ENCODE data around the gene PHACTR1. TPM values are rescaled to one million over a fixed set of nuclear protein-coding genes. Genes with fewer than 3 reads are reported as not detected.
A peak's percentile ranks its signal among the peaks of the same experiment; 100 is the strongest.

The PHACTR1 gene
- total RNA-seq, 1 donor from 2014 or later: 72.8 TPM

DNA sequence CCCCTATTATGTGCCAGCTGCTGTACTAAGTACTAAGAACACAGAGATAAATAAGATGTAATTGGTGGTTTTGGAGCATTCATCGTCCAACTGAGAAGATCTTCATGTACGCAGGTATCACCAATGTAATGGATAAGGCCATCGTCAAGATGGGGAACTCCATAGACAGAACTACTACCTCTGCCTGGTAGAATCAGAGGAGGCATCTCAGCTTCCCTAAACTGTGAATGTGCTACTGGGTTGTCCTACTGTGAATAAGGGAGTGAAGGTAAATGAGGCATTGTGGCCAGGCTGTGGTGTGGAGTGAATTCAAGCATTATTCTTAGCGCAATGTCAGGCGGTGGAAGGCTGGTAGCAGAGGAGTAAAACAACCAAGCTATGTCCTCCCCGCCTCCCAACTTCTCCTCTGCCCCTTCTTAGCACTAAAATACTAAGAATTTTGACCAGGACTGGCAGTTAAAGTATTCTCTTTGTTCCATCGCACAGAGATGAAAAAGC, 543.6 kb downstream of the PHACTR1 start:
- DNase-seq: no peak
- no peak for ATAC-seq
- no peaks in the 10 kb centered on the region for H3K4me1 ChIP-seq
- H3K27me3 ChIP-seq: no peaks in the 10 kb centered on the region
- no peak overlapping the region for H3K27ac ChIP-seq
- intact Hi-C loops (cut with DNase I): no loop called here
- H3K9me3 ChIP-seq: no peaks in the 10 kb centered on the region
- TF ChIP-seq, protein P1, sequence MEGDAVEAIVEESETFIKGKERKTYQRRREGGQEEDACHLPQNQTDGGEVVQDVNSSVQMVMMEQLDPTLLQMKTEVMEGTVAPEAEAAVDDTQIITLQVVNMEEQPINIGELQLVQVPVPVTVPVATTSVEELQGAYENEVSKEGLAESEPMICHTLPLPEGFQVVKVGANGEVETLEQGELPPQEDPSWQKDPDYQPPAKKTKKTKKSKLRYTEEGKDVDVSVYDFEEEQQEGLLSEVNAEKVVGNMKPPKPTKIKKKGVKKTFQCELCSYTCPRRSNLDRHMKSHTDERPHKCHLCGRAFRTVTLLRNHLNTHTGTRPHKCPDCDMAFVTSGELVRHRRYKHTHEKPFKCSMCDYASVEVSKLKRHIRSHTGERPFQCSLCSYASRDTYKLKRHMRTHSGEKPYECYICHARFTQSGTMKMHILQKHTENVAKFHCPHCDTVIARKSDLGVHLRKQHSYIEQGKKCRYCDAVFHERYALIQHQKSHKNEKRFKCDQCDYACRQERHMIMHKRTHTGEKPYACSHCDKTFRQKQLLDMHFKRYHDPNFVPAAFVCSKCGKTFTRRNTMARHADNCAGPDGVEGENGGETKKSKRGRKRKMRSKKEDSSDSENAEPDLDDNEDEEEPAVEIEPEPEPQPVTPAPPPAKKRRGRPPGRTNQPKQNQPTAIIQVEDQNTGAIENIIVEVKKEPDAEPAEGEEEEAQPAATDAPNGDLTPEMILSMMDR (IDR thresholded peaks at IDR 0.05): no peak
- H3K4me3 ChIP-seq: no peak overlapping the region
- H3K36me3 ChIP-seq: no peaks in the 10 kb centered on the region

DNA sequence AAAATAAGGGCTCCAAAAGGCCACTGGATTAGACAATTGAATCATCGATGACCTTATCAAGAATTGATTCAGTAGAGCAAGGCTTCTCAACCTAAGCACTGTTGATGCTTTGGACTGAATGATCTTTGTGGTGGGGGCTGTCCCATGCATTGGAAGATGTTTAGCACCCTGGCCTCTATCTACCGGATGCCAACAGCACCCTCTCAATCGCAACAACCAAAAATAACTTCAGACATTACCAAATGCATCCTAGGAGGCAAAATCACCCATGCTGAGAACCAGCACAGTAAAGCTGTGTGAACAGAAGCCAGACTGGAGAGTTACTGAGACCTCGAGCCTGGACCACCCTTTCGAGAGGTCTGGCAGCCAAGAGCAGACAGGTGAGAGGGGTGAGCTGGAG, 544.3 kb downstream of the PHACTR1 start:
- Histone ChIP-seq H3K27ac (no peak overlapping the region), H3K36me3 (no peaks in the 10 kb centered on the region)
- TF ChIP-seq, protein P1 (IDR thresholded peaks at IDR 0.05): no peak

DNA sequence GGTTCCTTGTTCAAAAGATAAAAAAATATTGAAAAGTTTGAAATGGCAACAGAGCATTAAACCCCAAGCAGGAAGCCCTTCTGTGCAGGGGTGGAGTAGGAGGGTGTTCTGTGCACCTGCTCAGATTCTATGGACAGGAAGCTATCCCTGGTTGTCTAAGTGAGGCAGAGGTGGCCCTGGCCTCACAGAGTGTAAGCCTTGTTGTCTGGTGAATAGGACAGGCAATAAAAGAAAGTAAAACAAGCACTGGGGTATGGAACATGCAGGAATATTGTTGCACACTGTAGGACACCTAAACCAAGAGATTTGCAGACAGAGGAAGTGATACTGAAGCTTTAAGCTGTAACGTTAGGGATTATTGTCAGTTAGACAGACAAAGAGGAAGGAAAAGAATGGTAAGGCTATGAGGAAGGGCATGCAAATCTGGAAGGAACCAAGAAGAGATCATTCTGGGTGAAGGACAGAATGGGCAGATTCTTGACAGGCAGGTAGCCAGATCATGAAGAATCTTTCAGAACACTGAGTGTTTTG, 545.0 kb downstream of the PHACTR1 start:
- Histone ChIP-seq H3K27me3 (no peaks in the 10 kb centered on the region), H3K4me3 (no peak overlapping the region), H3K9me3 (no peaks in the 10 kb centered on the region), H3K27ac (no peak overlapping the region), H3K4me1 (no peaks in the 10 kb centered on the region), H3K36me3 (no peaks in the 10 kb centered on the region)
- no peak for DNase-seq
- TF ChIP-seq, protein P1 (IDR thresholded peaks at IDR 0.05): no peak
- peak; percentile 86 for ATAC-seq
- intact Hi-C loops (cut with DNase I): no loop called here

More for the DNA sequence above, 544.3 kb downstream of the PHACTR1 start:
- ATAC-seq: no peak
- no peak for DNase-seq
- Histone ChIP-seq H3K4me3 (no peak overlapping the region), H3K9me3 (no peaks in the 10 kb centered on the region), H3K4me1 (no peaks in the 10 kb centered on the region), H3K27me3 (no peaks in the 10 kb centered on the region)
- intact Hi-C loops (cut with DNase I): no loop called here

DNA sequence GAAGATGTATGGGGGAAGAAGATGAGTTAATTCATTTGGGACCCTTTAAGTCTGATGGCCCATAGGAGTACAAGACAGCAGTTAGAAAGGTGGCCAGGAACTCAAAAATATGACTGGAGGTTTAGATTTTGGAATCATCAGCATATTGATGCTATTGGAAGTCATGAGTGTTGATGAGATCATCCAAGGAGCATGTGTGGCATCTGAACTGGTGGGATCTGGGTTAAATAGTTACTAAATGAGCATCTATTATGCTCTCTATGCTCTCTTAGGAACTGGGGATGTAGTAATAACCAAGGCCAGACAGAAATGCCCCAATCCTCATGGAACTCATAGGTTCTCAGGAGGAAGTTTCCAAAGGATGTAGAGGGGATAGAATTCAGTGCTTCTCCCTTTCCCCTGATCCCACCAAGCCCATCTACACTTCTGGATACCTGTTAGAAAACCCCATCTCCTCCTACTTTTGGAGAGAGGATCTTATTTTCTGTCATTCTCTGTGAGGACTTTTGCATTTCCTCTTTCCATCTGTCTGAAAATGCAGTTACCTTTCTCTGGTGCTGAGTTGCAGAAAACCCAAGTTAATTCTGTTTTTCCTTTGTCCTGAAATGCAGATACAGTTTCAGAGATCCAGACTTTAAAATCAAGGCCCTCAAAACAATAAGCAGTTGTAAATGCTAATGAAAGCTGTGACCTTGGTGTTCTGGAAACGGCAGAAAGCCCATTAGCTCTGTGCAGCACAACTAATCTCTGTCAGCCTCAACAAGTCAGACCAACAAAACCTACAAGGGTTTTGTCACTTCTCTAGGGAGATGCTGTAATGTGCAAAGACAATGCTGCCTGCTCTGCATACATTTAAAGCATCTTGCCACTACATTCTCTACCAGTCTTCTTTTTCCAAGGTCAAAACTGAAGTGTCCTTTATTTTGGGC, 546.0 kb downstream of the PHACTR1 start:
- ATAC-seq (no peak), DNase-seq (no peak)
- H3K36me3 ChIP-seq: no peaks in the 10 kb centered on the region
- H3K4me3 ChIP-seq: no peak overlapping the region
- H3K9me3 ChIP-seq: no peaks in the 10 kb centered on the region
- intact Hi-C loops (cut with DNase I): no loop called here
- no peaks in the 10 kb centered on the region for H3K27me3 ChIP-seq
- TF ChIP-seq, protein P1 (IDR thresholded peaks at IDR 0.05): no peak
- no peaks in the 10 kb centered on the region for H3K4me1 ChIP-seq
- H3K27ac ChIP-seq: no peak overlapping the region

DNA sequence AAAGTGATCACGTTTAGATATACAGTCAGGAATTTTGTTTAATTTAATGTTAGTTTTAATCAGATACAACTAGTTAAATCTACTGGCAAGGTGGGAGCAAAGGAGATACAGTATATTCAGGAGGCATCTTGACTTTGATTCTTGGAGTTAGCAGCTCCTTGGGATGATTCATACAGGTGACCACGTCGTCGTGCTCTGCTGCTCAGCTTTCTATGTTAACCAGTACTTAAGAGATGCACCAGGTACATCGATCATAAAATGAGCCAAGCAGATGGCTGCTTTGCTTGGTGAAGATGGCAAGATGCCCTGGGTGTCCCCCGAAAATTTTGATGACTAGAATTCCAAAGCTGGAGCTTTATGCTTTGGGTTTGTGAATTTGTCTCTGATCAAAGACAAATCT, 547.1 kb downstream of the PHACTR1 start:
- peaks cover 1% of the 10 kb centered on the region for H3K4me1 ChIP-seq
- intact Hi-C loops (cut with DNase I): no loop called here
- no peak overlapping the region for H3K27ac ChIP-seq
- ATAC-seq: no peak
- no peak for DNase-seq
- no peaks in the 10 kb centered on the region for H3K27me3 ChIP-seq
- no peak overlapping the region for H3K4me3 ChIP-seq
- TF ChIP-seq, protein P1 (IDR thresholded peaks at IDR 0.05): no peak
- H3K36me3 ChIP-seq: no peaks in the 10 kb centered on the region
- no peaks in the 10 kb centered on the region for H3K9me3 ChIP-seq

Data from upper lobe of right lung (tissue), 1 donor.